Measurements from ENCODE around the gene HES1.
"Not testable (repeated sequence)": the region's sequence is repeated elsewhere in the genome, so short reads cannot be mapped to it uniquely, and the experiment has no call there.

The HES1 gene

GRCh38 chr3:194145702-194146101 lies 9.8 kb downstream of the HES1 start:
- DNase-seq: no peak

GRCh38 chr3:194147679-194148078 lies 11.7 kb downstream of the HES1 start:
- no peak for DNase-seq

GRCh38 chr3:194148383-194148782 lies 12.4 kb downstream of the HES1 start:
- DNase-seq: no peak

GRCh38 chr3:194150252-194150934 lies 14.4 kb downstream of the HES1 start:
- DNase-seq: no peak

GRCh38 chr3:194150935-194151302 lies 15.0 kb downstream of the HES1 start:
- not testable (repeated sequence) for DNase-seq

GRCh38 chr3:194154346-194154745 lies 18.4 kb downstream of the HES1 start:
- DNase-seq: no peak

GRCh38 chr3:194156095-194156494 lies 20.1 kb downstream of the HES1 start:
- no peak for DNase-seq

GRCh38 chr3:194158942-194159439 lies 23.0 kb downstream of the HES1 start:
- no peak for DNase-seq

- no peak for DNase-seq
Observed at GRCh38 chr3:194160158-194160557, 24.2 kb downstream of the HES1 start.

GRCh38 chr3:194161131-194162045 lies 25.4 kb downstream of the HES1 start:
- no peak for DNase-seq

GRCh38 chr3:194162070-194162678 lies 26.2 kb downstream of the HES1 start:
- no peak for DNase-seq

- DNase-seq: no peak
Observed at GRCh38 chr3:194162817-194163584, 27.1 kb downstream of the HES1 start.

GRCh38 chr3:194163697-194164096 lies 27.7 kb downstream of the HES1 start:
- no peak for DNase-seq

GRCh38 chr3:194164861-194165260 lies 28.9 kb downstream of the HES1 start:
- DNase-seq: no peak

GRCh38 chr3:194165271-194166018 lies 29.5 kb downstream of the HES1 start:
- no peak for DNase-seq

GRCh38 chr3:194166682-194167479 lies 30.9 kb downstream of the HES1 start:
- DNase-seq: no peak

GRCh38 chr3:194167480-194168282 lies 31.7 kb downstream of the HES1 start:
- DNase-seq: no peak

GRCh38 chr3:194168994-194169393 lies 33.0 kb downstream of the HES1 start:
- DNase-seq: no peak

GRCh38 chr3:194169595-194169994 lies 33.6 kb downstream of the HES1 start:
- no peak for DNase-seq

GRCh38 chr3:194170793-194171192 lies 34.8 kb downstream of the HES1 start:
- no peak for DNase-seq
